HG02678 (cell line): ENCODE data around the gene BMPER.

Experiments
- ATAC-seq: cut with Tn5 transposase; IDR thresholded peaks from one replicate; pipeline ENCODE4 v1.9.1; 2021; ENCODE audit warnings: mild to moderate bottlenecking, moderate library complexity; ENCODE audit not compliant: unreplicated experiment

The BMPER gene

DNA sequence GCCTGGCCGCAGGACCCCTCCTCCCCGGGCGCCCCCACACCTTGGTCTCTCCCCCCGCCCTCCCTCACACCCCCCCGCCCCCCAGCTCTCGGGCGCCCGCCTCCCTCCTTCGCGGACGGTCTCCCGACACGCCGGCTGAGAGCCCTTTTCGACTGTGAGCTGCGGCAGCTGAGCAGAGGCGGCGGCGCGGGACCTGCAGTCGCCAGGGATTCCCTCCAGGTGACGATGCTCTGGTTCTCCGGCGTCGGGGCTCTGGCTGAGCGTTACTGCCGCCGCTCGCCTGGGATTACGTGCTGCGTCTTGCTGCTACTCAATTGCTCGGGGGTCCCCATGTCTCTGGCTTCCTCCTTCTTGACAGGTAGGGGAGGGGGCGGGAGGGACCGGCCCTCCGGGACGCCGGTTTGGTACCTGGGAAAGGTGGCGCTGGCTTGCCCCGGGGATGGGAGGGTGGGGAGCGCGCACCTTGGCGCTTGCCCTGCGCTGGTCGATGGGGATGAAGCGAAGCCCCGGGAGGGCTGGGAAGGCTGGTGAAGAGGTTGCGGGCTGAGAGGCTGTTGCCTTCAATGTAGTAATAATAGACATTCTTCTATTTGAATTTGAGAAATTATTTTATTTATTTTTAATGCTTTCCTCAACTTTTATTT lies at the start of gene BMPER:
BMPER (plus strand) TSS at position 151 of the 644 bp plus-strand sequence; CDS start at position 226, 75 bp downstream.
- no peak for ATAC-seq

DNA sequence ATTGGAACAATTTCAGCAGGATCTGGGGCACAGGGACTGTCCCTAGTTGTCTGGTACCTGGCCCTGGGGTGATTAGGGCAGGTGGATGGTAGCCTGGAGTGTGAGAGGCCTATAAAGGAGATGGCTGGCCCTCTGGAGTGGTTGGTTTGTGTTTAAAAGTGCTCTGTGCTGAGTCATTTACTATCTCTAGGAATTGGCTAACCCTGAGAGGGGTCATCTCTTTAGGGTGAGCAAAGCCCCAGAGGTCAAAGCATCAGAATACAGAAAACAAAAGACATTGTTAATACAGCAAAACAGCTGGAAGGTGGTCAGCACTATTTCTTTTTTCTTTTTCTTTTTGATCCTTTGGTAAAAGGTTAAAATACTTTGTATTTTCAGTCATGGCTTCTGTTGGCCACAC lies 43.4 kb upstream of the BMPER start:
- ATAC-seq = no peak

DNA sequence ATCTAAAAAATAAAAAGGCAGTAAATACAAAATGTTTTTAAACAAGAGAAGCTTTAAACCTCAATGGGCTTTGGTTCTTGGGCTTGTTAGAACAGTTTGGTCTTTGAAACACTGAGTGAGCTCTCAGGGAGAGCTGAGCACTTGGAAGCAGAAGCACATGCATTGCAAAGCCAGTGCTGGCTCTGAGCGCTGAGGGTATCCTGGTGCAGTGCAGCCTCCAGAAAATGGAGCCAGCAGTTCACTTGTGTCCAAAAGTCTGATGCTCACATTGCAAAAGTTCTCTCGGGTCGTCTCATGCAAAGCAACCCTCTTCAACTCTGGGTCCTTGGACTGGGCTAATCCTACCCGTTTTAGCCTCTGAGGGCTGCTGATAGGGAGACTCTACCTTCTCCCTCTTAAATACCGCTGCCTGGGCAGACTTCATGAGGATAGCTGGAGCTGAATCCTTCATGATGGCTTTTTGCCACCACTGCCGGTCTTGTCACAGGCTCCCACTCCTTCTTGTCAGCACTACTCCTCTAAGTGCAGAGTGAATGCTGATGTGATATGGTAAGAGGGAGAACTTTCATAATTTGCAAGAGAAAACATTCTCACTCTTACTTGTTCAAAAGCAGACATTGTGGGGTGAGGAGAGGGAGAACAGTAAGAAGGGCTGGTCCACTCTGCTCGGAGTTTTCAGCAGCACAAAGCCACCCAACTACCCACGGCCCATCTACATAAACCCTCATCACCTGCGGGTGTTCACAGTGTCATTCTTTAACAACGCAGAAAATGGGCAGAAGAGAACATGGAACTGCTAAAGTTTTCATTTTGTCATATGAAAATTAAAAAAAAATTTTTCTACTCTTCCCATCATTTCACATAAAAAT lies 42.2 kb upstream of the BMPER start:
- no peak for ATAC-seq

DNA sequence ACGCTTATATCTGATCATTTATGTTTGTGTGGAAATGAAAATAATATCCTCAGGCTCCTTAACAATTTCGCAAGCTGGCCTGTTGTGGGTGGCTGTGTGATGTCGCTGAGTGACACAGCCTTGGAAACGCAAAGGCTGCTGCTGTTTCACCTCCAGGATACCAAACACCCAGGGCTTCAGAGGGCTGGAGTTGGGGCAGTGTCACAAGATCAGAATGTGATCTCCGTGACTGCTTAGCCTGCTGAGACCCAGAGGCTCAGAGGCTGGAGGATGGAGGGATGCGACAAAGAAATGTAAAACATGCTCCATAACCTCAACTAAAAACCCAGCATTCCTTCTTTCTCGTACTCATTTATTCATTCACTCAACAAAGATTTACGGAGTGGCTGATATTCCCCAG lies 37.2 kb upstream of the BMPER start:
- ATAC-seq = no peak

DNA sequence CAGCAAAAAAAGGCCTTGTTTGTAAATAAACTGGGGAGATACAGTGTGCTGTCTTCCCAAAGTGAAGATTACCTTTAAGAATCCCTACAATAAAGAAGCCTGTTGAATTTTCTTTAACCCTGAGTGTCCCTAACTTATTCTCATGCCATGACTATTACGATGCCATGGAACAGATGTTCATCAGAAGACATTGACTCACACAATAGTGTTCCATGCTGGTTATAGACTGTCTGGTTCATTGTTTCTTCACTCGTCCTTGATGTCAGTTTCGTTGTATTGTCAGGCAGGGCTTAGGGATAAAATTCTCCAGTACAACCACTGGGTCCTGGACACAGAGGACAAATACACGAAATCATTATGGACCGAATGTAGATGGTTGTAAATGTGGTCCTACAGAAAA lies 36.2 kb upstream of the BMPER start:
- no peak for ATAC-seq

DNA sequence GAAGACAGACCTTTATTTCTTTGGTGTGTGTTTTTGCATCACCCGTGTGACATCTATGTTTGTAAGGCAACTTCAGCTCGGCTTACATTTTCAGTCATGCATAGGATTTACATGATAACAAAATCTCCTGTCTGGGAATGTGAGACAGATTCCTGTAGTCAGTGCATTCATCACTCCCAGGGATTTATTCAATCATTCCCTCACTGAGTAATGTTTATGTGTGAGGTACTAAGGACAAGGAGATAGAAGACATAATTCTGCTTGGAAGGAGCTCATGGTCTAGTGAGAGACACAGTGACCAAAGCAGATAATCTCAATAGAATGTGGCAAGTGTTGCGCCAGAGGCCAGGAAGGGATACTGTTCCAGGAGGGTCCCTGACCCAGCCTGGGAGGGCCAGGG lies 35.2 kb upstream of the BMPER start:
- no peak for ATAC-seq

DNA sequence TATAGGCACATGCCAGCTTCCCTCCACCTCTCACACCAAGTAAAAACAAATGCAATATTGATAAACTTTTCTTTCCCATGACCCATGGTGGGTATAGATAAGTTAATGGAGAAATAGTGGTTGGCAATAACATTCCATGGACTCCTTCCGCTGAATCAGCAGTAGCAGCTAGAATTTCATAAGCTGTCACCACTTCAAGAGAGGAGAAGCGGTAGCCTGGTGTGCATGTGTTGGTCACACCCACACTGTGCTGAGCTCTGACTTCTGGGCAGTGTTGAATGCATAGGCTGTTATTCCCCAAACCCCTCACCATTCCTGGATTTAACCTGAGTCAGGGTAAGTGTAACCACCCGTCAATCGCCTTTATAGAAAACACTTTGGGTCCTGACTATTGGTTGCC lies 32.5 kb upstream of the BMPER start:
- no peak for ATAC-seq

DNA sequence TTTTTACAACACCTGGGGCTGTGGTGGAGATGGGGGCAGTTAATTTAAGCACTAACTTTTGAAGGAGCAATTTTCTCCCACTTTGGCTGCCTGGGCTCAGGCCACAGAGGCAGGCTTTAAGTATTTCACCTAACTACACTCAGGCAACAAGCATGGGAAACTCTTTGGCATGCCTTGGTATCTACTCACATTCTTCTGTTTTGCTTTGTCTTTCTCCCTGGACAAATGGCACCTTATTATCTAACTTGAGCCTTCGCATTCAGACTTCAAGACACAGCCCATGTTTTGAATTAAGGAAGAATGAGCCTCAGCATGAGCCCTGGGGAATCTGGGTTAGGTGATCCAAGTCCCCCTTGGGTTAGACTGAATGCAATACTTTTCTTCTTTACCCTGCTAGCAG lies 31.8 kb upstream of the BMPER start:
- no peak for ATAC-seq

DNA sequence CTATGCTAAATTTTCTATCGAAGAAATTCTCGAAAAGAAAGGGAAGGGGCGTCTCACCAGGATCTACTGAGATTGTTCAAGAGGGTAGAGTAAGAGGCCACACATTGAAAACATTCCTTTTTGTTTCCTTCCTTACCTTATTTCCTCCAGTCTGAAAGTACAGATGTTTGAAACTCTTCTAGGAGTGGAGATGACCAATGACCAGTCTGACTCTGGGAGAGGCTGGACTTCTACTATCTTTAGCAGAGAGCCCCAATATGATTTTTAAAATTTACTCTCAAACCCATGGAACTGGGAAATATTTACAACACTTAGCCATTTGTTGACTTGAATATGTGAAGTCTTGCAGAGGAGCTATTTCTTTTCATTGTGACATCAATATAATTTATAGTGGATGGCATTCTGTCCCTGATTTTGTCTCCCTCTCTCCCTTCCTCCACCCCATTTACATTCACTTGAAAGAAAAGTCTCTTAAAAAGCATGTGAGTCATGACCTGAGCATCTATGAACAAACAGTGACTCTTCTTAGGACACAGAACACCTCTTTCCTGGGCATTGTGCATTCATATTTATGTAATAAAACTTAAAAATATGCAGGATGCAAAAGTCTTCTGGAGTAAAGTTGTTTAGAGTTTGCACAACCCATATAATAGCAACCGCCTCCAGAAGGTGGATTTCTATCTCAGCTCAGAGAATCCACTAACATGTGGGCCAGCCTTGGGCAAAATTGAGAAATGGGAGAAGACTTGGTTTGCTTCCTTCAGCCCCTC lies 31.2 kb upstream of the BMPER start:
- no peak for ATAC-seq

DNA sequence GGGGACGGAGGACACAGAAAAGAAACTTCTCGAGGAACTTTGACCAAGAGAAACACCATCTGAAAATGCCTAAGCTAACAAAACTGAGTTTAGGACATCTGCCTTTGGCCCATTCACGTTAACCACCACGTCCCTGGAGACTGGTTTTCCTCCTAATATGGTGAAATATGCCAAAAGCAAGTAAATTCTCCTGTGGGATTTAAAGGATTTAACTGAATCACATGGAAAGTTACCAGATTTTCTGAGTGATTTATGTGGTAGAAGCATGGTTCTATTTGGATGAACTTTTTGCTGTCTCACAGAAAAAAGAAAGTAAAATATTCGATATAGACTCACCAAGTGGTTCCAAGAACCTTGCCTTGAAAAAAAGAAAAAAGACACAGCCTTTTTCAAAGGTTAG lies 30.4 kb upstream of the BMPER start:
- no peak for ATAC-seq

DNA sequence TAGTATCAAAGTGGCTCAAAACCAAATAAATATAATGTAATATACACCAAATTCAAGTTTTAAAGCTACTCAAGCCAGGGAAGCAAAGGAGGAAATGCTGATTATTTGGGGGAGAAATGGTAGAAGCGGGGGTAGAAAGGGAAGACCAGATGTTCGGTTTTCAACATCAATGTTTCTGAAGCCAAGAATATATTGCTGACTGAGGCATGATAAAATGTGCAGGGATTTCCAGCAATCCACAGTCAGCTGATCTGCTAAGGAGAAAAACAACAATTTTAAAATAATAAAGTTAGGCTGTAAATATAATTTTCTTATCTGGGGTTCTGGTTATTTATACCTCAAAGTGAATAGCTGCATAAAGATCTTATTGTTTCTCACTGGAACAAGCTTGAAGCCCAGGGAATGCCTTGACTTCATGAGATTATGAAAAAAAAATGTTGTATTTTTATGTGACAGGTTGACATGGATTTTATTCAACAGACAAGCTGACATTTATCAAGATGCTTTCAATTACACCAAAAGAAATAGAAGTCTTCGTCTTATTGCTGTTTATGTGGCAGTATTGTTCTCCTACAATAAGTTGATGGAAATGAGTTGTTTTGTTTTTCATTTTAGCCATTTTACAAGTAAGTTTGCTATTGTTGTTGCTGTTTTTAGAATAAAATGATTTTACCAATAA lies 28.6 kb upstream of the BMPER start:
- no peak for ATAC-seq

DNA sequence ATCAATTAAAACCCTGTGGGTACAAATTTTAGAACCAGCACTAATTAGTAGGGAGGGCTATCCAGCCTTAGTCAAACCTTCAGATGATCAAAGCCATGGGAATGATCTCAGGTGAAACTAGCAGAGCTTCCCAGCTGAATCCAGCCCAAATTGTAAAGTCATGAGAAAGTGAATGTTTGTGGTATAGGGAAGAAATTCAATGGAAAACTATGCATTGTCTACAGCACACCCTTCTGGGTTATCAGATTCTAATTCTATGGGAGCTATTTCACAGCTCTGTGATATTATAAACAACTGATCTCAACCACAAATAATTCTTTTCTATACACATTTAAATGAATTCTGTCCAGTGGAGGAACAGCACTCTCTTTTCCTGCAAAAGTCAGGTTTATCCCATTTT lies 24.6 kb upstream of the BMPER start:
- ATAC-seq = no peak

DNA sequence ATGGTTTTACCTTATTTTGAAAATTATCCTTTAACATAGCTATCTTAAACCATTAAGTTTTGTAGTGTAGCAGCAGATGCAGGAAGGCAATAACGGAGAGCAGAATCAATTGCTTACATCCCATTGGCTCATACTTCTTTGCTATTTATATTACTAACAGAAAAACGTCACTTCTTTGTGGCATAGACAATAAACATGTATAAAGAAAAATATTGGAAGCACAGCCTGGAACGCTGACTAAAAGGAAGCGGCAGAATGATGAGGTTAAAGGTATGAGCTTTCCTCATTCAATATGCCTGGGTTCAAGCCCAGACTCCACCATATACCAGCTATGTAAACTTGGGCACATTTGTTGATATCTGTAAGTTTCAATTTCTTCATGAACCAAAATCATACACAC lies 24.0 kb upstream of the BMPER start:
- no peak for ATAC-seq

DNA sequence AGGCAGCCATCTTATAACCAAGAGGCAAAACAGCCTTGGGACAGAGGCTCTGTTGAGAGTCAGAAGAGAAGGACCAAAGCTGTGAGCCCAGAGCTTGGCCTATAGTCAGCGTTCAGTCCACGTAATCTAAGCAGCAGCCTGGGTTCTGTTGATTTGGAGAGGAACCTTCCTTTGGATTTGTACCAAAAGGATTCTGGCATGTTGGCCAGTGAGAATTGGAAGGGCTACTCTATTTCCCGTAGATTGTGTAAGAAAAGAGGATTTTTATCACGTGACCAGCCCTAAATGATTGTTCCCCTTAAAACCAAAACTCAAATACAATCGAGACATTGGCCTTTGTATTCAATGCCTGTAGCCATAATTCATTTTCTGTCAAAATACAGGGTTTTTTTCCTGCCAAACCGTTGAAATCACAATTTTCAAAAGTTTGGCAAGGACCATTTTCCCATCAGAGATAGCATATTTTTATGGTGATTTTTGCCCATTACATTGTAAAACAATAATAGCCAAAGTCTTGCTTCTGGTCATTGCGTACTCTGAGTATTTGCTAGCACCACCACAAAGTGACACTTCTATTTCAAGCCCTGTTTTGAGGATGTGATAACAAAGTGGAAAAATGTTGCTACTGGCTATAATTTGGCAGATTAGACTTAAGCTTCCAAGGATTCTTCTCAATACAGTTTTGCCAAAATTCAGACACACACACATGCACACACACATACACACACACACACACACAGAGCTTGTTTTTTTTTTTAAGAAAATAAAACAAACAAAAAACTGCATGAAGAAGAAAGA lies 23.1 kb upstream of the BMPER start:
- no peak for ATAC-seq

DNA sequence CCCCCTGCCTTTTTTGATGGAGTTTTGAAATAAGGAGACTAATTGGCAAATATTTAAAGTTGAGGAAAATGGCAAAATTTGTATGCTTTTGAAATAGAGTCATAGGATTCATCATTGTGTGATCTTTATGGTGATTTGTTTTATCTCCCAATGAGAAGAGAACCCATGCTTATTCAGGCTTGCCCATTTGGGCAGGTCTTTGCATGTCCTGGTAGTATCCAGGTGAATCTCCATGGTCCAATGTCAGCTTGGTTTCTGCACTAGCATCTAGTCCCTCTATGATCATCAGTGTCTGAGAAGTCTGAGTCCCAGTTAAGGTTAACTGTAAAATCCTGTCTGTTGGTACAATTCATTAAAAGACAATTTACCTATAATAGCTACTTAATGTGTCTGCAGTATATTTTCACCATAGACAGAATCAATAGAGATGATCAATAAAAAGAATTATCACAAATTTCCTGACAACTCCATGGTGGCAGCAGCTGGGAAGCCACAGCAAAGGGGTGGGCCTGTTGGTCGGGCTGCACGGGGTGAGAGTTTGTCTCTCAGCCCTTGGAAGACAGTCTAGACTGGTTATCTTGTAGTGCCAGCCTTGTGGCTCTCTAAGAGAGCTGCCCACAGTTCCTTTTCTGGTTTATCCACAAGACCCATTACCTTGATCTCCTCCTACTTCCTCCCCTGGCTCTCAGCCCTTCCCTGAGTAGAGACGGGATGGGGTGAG lies 22.2 kb upstream of the BMPER start:
- no peak for ATAC-seq

DNA sequence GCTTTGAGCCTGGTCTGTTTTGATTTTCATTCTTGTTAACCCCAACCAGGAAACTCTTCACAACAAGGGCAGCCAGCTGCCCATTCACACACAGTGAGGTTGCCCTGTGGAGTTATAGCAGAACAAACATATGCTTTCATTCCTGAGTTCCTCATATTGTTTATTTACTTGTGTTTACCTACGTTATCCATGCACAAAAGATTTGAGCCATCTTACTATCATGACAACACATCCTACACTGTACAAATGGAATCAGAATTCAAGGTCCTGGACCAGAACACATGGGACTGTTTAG lies 21.7 kb upstream of the BMPER start:
- ATAC-seq = no peak

DNA sequence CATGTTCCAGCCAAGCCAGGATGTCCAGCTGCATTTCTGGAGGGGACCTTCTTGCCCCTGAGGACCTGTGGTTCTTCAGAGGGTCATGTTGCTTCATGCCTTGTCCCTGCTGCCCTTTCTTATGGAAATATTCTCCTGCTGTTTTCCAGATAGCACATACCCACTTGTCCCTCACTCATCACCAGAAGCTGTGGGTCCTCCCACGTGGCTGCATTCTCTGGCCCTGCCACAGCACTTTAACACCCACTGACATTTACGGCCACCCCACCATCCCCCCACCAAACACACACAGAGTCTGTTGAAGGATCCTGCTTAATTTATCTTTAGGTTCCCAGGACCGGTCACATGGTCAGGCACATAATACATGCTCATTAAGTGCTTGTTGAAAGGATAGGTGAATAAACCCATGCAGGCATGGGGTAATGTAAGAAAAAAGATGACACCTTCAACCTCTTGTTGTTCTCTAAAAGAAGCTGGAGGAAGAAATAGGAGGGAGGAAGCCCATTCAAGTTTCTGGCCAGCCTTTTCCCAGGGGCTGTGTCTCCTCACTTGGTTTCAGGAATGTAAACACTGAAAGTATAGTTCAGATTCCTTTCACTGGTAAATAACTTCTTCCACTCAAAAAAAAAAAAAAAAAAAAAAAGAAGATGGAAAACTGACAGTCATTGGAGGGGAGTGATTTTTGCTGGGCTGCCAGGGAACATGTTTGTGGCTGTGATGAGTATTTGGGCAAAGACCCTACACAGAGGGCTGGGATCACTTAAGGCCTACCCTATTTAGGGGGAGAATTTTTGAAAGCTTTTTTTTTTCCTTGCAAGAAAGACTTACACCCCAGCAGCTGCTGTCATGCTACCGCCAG lies 19.8 kb upstream of the BMPER start:
- no peak for ATAC-seq

DNA sequence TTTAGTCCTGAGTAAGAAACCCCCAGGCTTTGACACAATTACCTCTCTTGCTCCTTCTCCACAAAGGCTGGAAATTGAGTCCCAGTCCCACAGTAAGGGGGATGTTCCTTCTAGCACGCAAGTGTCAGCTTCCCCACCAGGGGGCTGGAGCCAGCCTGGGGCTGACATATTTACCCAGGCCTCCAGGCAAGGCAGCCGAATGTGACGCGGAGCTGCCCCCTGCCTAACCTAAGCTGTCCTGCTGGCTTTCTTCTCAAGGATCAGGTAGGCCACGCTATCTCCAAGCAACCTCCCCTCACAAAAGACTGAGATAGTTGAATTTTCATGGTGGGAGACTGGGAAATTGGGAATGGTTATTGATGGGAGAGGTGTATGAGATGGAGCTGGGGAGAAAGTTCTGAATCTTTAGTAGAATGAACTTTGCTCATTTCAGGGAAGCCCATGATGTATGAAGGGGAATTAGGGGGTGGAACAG lies 19.2 kb upstream of the BMPER start:
- no peak for ATAC-seq
